Lung (tissue), 12 donors: ENCODE measurements around the gene FGFBP3. TPM values are rescaled to one million over a fixed set of nuclear protein-coding genes. Genes with fewer than 3 reads are reported as not detected.
"Not testable (repeated sequence)": the region's sequence is repeated elsewhere in the genome, so short reads cannot be mapped to it uniquely, and the experiment has no call there.

Experiments used
- ATAC-seq: fragments of 200-7000 bp; cut with Tn5 transposase; one replicate; pipeline ENCODE4 v1.9.1; 2020; ENCODE audit warnings: moderate number of reproducible peaks; ENCODE audit not compliant: insufficient read depth, low FRiP score
- DNase-seq, 3 donors: peaks; one replicate each; pipeline ENCODE4 v3.0.0-alpha.2; 2013 to 2017
- H3K27ac ChIP-seq, 2 donors: one replicate each; pipeline ENCODE4 v1.5.1; 2013; ENCODE audit warnings: mild to moderate bottlenecking in 2 of 2, moderate library complexity in 2 of 2, control low read depth in 1 of 2, inconsistent platforms in 1 of 2, low read depth in 1 of 2, low read length in 1 of 2
- H3K27me3 ChIP-seq, 3 donors: one replicate each; pipeline ENCODE4 v1.5.1; 2013; ENCODE audit warnings: low read length in 2 of 3; ENCODE audit not compliant: control insufficient read depth in 3 of 3, insufficient read depth in 3 of 3
- H3K36me3 ChIP-seq, 4 donors: one replicate each; pipeline ENCODE4 v1.5.1; 2013; ENCODE audit warnings: low read length in 4 of 4, mild to moderate bottlenecking in 1 of 4, moderate library complexity in 1 of 4; ENCODE audit not compliant: control insufficient read depth in 4 of 4, insufficient read depth in 4 of 4
- H3K4me1 ChIP-seq, 5 donors: one replicate each; pipeline ENCODE4 v1.5.1; 2013; ENCODE audit warnings: low read length in 5 of 5, mild to moderate bottlenecking in 2 of 5, moderate library complexity in 1 of 5; ENCODE audit not compliant: control insufficient read depth in 5 of 5, insufficient read depth in 5 of 5
- H3K4me3 ChIP-seq: one replicate; pipeline ENCODE4 v1.5.1; 2013; ENCODE audit warnings: mild to moderate bottlenecking, control low read depth, moderate library complexity
- H3K9ac ChIP-seq, 2 donors: one replicate each; pipeline ENCODE4 v1.5.1; 2013; ENCODE audit warnings: low read length in 2 of 2, control low read depth in 1 of 2; ENCODE audit not compliant: insufficient read depth in 1 of 2
- H3K9me3 ChIP-seq, 4 donors: one replicate each; pipeline ENCODE4 v1.5.1; 2013; ENCODE audit warnings: low read length in 3 of 4, mild to moderate bottlenecking in 1 of 4, moderate library complexity in 1 of 4; ENCODE audit not compliant: control insufficient read depth in 4 of 4, insufficient read depth in 3 of 4
- WGBS, 2 donors: extraction: QIAGEN DNeasy Blood & Tissue Kit; methylation state at CpG; one replicate each; pipeline ENCODE4 v1.1.7; 2013; 5-methylcytosine and 5-hydroxymethylcytosine counted together
- polyA plus RNA-seq, 2 donors: library from polyadenylated mRNA; stranded (reverse); fragments of 200-250 nt; gene quantifications; one replicate each; pipeline ENCODE4 v1.2.1, GENCODE V29; 2013
- total RNA-seq, 2 donors: library from RNA; depleted of rRNA in 1 of 2; stranded (reverse); fragments of >200 nt in 1 of 2; gene quantifications; one replicate each; pipeline ENCODE4 v1.2.1, GENCODE V29; 2014 to 2021
- TF ChIP-seq, protein P1 (sequence below): IDR thresholded peaks from 2 replicates; pipeline ENCODE4 v1.5.1; 2012; ENCODE audit warnings: mild to moderate bottlenecking; ENCODE audit errors: control extremely low read depth, extremely low read depth
- donor health status: control.
- donor health status: control.
- donor health status: Bipolar disorder and iron deficiency.
- donor health status: healthy.
- donor health status: DM: yes; HTN: yes; CAD: no.

The FGFBP3 gene
- total and polyA plus RNA-seq, 4 donors: 0.81 to 2.3 (median 1.2) TPM

DNA sequence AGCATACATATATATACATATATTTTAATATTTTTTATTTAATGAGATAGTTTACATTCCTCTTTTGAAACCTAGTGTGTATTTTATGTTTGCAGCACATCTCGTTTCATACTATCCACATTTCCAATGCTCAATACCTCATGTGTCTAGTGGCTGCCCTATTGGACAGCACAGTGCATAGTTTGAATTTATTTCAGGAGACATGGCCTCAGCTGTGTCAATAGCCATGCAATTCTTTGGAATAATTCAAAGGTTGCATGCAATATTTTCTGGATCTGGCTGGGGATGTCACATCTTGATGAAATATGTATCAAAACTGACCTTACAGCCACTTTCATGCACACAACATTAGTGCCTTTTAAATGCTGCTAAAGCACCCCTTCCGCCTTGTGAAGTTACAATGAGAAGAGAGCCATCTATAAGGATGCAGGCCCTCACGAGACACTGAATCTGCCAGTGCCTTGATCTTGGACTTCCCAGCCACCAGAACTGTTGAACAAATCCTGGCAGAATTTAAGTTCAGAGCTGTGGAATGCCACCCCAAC, 13.0 kb downstream of the FGFBP3 start:
- Histone ChIP-seq H3K4me3 (no peak overlapping the region), H3K36me3 (no peaks in the 10 kb centered on the region), H3K27ac (no peak overlapping the region), H3K4me1 (peaks cover 0 to 2% (median 0%) of the 10 kb centered on the region in 5 donors), H3K9ac (no peak overlapping the region), H3K9me3 (no peaks in the 10 kb centered on the region), H3K27me3 (no peaks in the 10 kb centered on the region)
- ATAC-seq: no peak
- TF ChIP-seq, protein P1, sequence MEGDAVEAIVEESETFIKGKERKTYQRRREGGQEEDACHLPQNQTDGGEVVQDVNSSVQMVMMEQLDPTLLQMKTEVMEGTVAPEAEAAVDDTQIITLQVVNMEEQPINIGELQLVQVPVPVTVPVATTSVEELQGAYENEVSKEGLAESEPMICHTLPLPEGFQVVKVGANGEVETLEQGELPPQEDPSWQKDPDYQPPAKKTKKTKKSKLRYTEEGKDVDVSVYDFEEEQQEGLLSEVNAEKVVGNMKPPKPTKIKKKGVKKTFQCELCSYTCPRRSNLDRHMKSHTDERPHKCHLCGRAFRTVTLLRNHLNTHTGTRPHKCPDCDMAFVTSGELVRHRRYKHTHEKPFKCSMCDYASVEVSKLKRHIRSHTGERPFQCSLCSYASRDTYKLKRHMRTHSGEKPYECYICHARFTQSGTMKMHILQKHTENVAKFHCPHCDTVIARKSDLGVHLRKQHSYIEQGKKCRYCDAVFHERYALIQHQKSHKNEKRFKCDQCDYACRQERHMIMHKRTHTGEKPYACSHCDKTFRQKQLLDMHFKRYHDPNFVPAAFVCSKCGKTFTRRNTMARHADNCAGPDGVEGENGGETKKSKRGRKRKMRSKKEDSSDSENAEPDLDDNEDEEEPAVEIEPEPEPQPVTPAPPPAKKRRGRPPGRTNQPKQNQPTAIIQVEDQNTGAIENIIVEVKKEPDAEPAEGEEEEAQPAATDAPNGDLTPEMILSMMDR: no peak
- no peak for DNase-seq
- WGBS, 2 donors: 93 to 97% methylated on average over 3 of the region's 3 CpGs

DNA sequence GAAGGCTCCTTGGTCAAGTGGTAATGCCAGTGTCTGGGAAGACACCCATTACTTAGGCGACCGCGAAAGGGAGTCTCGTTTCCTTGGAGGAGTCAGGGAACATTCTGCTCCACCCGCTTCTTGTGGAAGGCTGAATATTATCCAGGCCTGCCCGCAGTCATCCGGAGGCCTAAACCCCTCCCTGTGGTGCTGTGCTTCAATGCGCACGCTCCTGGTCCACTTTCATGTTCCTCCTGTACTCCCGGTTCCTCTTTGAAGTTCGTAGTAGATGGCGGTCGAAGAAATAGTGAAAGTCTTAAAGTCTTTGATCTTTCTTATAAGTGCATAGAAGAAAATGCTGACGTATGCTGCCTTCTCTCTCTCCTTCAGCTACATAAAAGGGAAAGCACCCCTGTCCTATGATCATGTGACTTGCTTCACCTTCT, 15.0 kb downstream of the FGFBP3 start:
- not testable (repeated sequence) for H3K27me3 ChIP-seq, H3K9me3 ChIP-seq, H3K4me3 ChIP-seq, H3K36me3 ChIP-seq, H3K9ac ChIP-seq, H3K27ac ChIP-seq, H3K4me1 ChIP-seq, DNase-seq, ATAC-seq
- WGBS, 2 donors: 76 to 87% methylated on average over 14 of the region's 14 CpGs

DNA sequence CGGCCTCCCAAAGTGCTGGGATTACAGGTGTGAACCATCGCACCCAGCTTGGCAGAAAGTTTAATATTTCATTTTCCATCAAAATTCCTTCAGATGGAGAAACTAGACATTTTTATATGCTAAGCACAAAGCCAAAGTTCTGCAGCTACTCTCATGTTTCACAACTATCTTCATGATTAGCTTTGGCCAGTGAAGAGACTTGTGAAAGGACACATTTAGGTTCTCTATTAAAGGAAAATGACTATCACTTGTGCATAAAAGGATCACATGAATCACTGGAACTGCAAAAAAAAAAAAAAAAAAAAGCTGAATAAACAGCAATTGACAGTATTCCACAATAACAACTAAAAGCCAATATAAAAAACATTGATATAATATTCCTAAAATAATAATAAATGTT, 16.2 kb downstream of the FGFBP3 start:
- H3K9ac ChIP-seq: no peak overlapping the region
- no peaks in the 10 kb centered on the region for H3K9me3 ChIP-seq
- H3K4me1 ChIP-seq: peaks cover 0 to 3% (median 0%) of the 10 kb centered on the region in 5 donors
- TF ChIP-seq, protein P1: no peak
- no peak overlapping the region for H3K4me3 ChIP-seq
- WGBS, 2 donors: 97 to 100% methylated on average over 2 of the region's 2 CpGs
- H3K36me3 ChIP-seq: no peaks in the 10 kb centered on the region
- no peaks in the 10 kb centered on the region for H3K27me3 ChIP-seq
- H3K27ac ChIP-seq: no peak overlapping the region
- DNase-seq (no peak), ATAC-seq (no peak)

DNA sequence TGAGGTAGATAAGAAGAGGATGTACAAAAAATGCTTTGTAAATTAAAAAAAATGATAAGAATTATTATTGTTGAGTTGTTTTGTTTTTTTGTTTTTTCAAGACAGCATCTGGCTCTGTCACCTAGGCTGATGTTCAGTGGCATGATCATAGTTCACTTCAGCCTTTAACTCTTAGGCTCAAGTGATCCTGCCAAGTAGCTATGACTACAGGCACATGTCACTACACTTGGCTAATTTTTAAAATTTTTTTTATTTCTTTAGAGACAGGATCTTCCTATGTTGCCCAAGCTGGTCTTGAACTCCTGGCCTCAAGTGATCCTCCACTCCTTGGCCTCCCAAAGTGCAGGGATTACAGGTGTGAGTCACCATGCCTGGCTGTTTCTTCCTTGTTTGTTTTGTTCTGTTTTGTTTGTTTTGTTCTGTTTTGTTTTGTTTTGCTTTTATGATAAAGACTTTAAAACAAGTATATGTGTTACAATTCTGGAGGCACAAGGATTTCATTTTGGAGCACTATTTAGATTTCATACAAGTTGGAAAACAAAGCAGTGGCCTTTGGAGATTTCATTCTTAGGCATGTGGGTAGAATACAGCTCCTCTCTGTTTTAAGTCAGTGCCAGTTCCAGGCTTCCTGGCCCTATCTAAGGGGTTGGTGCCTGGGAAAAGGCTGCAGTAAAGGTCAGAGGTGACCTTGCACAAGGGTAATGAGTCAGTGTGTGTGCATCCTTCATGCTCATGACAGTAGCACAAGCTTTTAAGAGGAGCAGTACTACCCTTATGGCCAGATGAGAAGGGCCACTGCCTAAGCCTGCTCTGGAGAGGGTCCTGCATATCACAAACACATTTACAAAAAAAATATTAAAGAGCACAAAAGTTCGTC, 17.9 kb downstream of the FGFBP3 start:
- no peak for ATAC-seq
- H3K4me1 ChIP-seq: peaks cover 0 to 14% (median 0%) of the 10 kb centered on the region in 5 donors
- no peak overlapping the region for H3K9ac ChIP-seq
- no peaks in the 10 kb centered on the region for H3K27me3 ChIP-seq
- H3K9me3 ChIP-seq: no peaks in the 10 kb centered on the region
- no peak overlapping the region for H3K4me3 ChIP-seq
- H3K27ac ChIP-seq: no peak overlapping the region
- no peak for DNase-seq
- TF ChIP-seq, protein P1: no peak
- 91 to 92% methylated on average over 1 of the region's 1 CpG for WGBS, 2 donors
- no peaks in the 10 kb centered on the region for H3K36me3 ChIP-seq
